HG03469 (cell line): ENCODE measurements around the gene CNTRL.
"Not testable (repeated sequence)": the region's sequence is repeated elsewhere in the genome, so short reads cannot be mapped to it uniquely, and the experiment has no call there.

Source experiments
- ATAC-seq: cut with Tn5 transposase; IDR thresholded peaks from one replicate; pipeline ENCODE4 v1.9.1; 2021; ENCODE audit warnings: mild to moderate bottlenecking, moderate library complexity, moderate number of reproducible peaks; ENCODE audit not compliant: unreplicated experiment

Gene CNTRL

DNA sequence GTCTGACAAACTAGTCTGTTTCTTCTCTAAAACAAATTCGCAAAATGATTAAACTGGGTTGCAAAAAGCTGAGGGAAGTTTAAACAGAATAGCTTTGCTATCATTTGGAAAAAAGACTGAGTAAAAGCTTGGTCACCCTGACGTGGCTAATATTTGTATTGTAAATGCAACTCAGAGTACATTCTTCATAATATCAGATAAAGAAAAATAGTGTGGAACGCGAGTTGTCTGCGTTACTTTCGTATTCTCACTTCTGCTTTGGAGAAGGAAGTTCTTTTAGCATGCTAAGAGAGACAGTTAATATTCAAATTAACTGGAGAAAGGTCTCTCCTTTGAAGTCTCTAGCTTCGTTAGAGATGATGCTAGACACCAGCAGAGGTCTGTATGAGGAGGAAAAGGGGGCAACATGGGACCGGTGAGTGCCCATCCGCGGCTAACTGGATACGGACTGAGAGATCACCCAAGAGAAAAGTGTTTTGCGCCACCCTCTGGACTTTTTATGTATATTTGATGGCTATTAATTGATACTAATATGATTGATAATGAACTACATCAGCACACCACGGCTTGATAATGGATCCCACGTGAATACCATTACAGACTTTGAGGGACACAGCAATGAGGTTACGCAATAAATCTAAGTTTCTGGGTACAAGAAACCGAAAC, 2.9 kb upstream of the CNTRL start:
- ATAC-seq, result peak; percentile 37

DNA sequence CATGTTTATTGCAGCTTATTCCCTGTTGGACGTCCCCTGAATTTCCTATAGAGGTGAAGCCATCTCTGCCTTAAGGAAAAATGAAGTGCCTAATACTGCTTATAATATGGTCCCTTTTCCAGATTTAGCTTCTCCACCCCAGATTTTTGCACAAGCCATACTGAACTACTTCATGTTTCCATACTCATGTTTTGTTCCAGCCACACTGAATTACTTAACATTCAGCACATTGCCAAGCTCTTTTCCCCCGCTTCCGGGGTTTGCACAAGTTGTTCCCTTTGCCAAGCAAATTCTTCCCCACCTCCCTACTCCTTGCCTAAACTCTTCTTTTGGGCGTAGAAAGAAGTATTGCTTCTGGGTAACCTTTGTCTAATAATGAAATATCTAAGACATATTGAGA, 1.7 kb upstream of the CNTRL start:
- no peak for ATAC-seq

DNA sequence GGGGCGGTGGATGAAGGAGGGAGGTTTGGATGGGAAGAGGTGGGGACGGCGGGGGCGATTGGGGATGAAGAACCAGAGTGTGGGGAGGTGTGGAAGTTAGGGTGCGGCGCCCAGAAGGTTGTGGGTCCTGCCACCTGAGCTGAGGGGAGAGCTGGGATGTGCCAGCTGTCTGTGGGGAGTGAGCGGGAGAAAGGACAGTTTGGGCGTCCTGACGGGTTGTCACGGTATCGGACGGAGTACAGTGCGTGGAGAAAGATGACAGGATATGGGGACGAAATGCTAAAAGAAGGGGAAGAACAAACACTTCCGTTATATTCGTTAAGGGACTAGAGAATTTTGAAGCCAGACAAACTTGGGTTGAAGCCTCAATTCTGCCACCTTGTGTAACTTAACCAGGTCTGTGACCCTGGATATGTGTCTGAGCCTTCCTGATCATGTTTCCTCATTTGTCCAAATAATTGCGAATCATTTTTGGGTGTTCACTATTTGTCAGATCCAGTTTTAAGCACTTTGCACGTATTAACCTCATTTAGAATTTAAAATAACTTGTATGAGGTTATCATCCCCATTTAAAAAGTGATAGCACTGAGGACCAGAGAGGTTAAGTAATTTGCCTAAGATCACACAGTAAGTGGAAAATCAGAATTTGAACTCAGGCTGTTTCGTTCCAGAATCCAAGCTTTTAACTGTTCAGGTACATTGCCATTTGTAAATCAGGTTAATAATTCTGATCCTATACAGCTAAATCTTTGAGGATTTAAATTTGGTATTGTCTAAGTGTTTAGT, 689 bp downstream of the CNTRL start:
- ATAC-seq, result no peak

DNA sequence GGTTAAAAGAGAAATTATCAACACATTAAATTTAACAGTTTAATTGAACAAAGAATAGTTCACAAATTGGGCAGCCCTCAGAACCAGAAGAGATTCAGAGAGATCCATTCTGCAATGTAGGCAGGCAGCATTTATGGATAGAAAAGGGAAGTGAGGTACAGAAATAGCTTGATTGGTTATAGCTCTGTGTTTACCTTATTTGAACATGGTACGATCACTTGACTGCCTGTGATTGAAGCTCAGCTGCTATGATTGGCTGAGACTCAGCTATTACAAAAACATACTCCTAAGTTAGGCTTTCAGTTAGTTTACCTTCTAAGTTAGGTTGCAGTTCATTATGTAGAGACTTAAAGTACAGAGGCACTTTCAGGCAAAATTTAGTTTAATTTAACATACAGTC, 7.3 kb downstream of the CNTRL start:
- no peak for ATAC-seq

DNA sequence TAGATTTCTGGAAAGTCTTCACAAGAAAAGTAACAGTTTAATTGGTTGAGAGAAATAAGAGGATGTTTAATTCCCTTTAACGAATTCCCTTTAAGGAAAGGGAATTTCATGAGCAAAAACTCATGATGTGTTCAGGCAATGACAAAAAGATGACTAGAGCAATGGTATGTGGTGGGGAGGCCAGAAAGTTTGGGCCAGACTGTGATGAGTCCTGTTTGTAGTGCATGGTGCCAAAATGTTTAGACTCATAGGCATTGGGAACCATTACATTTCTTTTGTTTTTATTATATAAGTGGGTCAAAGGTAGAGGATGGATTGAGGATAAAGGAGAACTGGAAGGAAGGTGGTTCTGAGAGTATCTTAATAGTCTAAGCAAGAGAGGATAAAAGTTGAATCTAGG, 10.9 kb downstream of the CNTRL start:
- ATAC-seq, result no peak

DNA sequence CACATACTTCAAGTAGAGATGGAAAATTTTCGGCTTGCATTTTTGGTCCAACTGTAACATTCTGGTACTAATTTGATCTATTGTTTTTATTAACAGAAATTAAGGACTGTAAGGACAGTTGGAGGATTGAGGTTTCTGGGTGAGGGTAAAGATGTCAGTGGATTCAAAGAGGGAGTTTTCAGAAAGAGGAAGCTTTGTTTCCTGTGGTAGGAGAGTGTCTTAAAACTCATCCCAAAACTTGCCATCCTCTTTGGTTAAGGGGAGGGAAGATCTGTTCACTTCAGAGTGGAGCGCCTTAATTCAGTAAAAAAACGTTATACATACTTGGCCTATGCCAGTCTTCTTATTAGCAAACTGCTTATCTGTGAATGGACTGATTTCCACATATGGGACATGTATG, 13.8 kb downstream of the CNTRL start:
- no peak for ATAC-seq

DNA sequence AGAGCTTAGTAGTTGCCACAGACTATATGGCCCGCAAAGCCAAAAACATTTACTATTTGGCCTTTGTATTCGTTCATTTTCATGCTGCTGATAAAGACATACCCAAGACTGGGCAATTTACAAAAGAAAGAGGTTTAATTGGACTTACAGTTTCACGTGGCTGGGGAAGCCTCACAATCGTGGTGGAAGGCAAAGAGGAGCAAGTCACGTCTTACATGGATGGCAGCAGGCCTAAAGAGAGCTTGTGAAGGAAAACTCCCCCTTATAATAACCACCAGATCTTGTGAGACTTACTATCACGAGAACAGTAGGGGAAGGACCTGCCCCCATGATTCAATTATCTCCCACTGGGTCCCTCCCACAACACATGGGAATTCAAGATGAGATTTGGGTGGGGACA, 16.0 kb downstream of the CNTRL start:
- not testable (repeated sequence) for ATAC-seq

DNA sequence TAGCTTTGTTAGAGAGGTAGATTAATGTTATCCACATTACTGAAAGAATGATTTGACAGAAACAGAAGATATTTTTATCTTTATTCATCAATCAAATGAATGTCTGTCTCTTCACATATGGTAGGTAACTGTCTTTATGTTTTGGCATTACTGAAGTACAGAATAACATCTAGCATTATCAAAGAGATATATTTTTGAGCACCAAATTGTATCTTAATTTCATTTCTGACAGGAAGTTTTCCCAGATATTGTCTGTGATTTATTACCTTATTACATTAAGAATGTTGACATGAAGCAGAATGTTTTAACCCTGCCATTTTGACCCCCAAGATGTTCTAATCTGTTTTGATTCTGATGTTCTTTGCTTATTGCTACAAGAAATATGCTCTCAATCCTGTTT, 20.3 kb downstream of the CNTRL start:
- ATAC-seq, result no peak

DNA sequence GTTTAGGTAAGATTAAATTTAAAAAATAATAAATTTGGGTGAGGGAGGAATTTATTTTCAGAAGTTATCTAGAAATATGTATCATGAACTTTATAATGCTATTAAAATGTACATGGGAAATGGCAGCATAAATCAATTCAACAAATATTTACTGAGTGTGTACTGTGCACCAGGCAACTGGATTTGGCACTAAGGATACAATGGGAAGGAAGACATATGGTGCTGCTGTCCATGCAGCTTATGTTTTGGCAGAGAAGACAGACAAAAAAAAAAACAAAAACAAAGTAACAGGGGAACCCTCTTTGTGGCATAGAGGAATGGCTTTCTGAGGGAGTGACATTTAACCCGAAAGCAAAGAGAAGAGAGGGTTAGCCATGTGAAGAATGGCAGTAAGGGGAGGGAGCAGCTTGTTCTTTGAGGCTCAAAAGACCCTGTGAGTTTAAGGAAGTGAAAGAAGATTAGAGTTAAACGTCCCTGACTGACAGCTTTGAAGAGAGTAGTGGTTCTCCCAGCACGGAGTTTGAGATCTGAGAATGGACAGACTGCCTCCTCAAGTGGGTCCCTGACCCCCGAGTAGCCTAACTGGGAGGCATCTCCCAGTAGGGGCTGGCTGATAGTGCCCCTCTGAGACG, 23.9 kb downstream of the CNTRL start:
- ATAC-seq, result no peak

DNA sequence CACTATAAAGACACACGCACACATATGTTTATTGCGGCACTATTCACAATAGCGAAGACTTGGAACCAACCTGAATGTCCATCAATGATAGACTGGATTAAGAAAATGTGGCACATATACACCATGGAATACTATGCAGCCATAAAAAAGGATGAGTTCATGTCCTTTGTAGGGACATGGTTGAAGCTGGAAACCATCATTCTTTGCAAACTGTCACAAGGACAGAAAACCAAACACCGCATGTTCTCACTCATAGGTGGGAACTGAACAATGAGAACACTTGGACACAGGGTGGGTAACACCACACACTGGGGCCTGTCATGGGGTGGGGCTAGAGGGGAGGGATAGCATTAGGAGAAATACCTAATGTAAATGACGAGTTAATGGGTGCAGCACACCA, 29.3 kb downstream of the CNTRL start:
- ATAC-seq, result not testable (repeated sequence)

DNA sequence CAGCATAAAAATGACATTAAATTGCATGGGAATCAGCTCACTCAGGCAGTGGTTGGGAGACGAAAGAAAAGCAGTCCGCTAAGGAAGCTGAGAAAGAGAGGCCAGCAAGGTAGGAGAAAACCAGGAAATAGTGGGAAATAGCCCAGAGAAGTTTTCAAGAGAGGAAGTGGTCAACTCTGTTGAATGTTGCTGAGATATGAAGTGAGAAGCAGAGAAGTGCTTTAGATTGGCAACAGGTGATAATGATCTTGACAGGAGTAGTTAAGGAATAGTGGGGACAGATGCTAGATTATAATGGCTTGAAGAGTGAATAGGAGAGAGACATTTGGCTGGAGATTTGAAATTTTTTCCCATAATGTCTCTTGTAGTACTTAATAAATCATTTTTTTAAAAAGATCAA, 30.8 kb downstream of the CNTRL start:
- ATAC-seq, result no peak

DNA sequence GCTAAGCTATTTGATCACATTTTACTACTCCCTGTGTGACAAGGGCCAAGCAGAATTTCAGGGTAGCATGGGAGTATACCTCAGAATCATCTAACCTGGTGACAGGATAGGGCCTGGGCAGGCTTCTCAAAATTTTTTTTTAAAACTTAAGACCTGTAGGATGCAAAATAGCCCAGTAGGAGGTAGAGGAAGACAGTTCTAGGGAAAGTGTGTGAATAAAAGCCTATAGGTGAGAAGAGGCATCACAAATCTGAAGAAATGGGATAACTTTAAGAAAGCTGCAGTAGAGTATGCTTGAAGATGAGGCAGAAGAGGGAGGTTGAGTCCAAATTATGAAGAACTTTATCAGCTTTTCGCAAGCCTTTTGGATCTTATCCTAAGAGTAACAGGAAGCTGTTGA, 32.3 kb downstream of the CNTRL start:
- ATAC-seq, result no peak

DNA sequence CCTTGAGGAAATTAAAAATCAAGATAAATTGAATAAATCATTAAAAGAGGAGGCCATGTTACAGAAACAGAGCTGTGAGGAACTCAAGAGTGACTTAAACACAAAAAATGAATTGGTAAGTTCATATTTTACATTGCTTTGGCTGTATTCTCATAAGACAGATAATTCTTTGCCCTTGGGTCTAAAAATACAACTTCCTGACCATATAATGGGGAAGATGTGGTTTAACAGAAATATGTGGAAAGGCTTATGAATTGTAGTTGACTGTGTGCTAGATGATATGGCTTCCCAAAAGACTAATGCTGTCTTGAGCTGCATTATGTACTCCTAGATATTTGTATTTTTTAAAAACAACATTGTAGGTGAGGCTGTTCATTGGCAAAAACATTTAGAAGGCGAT, 33.1 kb downstream of the CNTRL start:
- no peak for ATAC-seq

DNA sequence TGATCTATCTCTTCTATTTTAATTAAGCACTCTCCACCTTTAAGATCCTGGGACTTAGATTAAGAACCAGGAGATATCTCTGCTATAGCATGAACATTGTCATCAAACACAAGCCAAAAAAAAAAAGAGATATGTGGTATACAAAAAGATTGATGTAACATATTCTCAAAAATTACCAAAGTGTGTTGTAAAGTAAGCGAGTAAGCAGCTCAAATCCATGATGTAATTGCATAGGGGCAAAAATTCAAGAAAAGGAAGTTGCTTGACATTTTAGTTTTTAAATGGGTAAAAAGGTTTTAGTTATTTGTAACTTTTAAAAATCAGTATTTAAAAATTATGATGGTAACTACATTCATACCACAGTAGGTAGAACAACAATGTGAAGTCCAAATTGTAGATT, 40.7 kb downstream of the CNTRL start:
- no peak for ATAC-seq

DNA sequence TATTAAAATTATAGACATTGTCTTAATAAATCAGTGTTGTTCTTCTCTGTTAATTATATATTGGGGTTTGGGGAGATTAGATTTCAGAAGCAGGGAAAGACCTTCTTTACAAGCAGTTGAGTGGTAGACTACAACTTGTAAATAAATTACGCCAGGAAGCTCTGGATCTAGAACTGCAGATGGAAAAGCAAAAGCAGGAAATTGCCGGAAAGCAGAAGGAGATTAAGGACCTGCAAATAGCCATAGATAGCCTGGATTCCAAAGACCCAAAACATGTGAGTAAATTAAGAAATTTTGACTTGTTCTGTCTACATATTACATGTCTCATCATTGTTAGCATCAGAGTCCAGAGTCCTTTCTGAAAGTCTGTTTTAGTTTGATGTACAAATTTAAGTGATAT, 43.5 kb downstream of the CNTRL start:
- ATAC-seq, result no peak

DNA sequence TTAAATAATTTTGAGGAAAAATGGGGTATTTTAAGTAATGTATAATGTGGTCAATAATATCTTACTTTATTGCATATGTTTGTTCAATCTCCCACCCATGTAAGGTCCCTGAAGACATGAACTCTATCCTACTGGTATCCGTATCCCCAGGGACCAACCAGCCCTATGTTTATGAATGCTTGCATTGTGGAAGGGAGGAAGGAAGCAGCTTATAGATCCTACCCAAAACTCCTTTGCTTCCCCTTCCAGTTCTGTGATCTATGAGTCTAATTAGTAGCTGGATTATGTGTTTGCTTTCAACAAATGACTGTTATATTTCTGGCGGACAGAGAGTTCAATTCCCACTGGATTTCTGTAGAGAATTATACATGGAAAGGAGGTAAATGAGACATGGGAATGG, 45.6 kb downstream of the CNTRL start:
- no peak for ATAC-seq

DNA sequence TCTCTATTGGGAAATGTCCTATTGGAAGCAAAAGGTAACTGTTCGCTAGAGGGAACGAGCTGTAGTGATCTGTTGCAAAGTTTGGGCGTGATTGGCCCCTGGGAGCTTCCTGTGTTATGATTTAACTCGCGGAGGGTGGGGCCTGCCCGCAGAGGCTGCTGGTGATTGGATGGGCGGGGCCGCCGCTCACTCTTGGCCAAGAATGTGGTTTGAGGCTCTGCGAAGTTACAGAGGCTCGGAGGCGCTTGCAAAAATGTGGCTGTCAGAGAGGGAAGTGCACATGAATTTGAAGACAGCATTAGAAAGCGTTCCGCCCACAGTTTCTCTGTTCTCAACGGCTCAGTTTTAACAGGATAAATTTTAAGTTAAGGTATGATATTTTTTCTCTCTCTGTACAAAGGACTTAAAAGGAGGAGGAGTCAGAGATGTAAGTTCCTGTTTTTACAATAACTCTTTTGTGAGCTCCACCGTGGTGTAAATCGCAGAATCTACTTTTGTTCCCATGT, 46.9 kb downstream of the CNTRL start:
- ATAC-seq, result peak; percentile 94

DNA sequence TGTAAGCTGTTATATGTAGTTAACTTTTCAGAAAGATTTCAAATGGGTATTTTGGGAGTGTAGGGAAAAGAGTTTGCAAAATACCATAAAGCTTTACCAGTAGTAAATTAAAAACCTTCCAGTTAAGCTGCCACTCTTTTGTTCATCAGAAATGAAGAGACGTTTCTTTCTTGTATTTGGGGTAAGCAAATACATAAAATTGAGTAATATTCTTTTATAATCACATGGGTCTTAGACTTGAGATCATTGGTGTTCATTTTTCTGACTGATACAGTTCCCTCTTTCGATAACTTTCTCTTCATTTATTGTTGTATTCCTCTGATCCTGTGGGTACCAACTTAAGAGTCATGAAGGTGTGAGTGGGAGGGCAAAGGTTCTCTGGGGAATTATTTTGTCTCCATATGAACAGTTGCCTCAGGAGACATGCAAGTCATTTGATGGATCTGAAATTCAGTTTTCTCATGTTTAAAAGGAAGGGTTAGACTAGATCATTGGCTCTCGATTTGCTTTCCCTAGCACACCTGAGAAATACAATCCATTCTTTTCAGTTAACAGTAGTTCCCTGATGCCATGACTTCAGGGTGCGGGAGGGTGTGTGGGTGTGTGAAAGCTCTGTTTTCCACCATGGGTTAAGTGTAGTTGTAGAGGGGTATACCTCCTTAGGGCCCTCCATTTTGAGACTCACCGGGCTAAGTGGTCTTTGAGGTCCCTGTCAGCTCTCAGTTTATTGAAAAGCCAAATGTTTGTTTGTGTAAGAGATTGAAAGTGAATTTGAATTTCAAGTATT, 47.7 kb downstream of the CNTRL start:
- no peak for ATAC-seq

DNA sequence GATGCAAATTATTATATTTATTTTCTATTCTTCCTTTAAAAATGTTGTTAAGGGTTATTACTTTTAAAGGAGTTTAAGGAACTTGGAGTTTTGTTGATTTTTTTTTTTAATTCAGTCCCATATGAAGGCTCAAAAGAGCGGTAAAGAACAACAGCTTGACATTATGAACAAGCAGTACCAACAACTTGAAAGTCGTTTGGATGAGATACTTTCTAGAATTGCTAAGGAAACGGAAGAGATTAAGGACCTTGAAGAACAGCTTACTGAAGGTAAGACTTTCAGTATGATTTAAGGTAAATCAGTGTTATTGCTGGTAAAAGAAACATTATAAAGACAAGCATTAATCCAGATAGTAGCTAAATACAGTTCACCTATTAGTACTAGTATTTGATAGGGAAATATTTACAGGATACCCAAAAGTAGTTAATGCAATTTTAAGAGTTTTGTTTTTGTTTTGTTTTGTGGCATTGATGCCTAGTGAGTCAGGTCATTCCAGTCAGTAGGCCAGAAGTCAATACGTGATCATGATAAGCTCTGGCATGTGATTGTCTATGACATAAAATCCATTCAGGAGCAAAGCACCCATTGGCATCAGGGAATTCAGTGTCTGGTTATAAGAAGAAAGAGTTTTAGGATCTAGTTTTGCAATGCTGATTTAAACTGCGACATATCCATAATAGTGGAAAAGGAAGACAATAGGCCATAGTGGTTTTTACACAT, 49.2 kb downstream of the CNTRL start:
- ATAC-seq, result no peak

DNA sequence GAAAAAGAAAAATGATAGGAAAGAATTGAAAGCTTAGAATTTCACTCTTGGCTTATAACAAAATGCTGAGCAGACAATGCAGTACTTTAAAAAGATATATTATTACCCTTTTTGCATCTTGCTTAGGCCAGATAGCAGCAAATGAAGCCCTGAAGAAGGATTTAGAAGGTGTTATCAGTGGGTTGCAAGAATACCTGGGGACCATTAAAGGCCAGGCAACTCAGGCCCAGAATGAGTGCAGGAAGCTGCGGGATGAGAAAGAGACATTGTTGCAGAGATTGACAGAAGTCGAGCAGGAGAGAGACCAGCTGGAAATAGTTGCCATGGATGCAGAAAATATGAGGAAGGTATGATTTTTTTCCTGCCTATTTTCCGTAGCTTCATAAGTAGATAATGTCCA, 50.8 kb downstream of the CNTRL start:
- ATAC-seq, result no peak

DNA sequence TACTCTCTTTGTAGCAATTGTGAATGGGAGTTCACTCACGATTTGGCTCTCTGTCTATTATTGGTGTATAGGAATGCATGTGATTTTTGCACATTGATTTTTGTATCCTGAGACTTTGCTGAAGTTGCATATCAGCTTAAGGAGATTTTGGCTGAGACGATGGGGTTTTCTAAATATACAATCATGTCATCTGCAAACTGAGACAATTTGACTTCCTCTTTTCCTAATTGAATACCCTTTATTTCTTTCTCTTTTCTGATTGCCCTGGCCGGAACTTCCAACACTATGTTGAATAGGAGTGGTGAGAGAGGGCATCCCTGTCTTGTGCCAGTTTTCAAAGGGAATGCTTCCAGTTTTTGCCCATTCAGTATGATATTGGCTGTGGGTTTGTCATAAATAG, 54.6 kb downstream of the CNTRL start:
- ATAC-seq, result not testable (repeated sequence)
